ENCODE data around the gene MRPS21.

GRCh38 chr1:150262388-150263320 lies 31.0 kb upstream of the MRPS21 start:
- peak in 1 of 6 experiments; percentile 9 for TF ChIP-seq CTCF (IDR thresholded peaks at IDR 0.05)
- TF ChIP-seq POLR2A (IDR thresholded peaks at IDR 0.05), result no peak

All from esophagus squamous epithelium (tissue), 4 donors.